ENCODE results near the gene IFT122.
A peak's percentile ranks its signal among the peaks of the same experiment; 100 is the strongest.

Gene IFT122

DNA sequence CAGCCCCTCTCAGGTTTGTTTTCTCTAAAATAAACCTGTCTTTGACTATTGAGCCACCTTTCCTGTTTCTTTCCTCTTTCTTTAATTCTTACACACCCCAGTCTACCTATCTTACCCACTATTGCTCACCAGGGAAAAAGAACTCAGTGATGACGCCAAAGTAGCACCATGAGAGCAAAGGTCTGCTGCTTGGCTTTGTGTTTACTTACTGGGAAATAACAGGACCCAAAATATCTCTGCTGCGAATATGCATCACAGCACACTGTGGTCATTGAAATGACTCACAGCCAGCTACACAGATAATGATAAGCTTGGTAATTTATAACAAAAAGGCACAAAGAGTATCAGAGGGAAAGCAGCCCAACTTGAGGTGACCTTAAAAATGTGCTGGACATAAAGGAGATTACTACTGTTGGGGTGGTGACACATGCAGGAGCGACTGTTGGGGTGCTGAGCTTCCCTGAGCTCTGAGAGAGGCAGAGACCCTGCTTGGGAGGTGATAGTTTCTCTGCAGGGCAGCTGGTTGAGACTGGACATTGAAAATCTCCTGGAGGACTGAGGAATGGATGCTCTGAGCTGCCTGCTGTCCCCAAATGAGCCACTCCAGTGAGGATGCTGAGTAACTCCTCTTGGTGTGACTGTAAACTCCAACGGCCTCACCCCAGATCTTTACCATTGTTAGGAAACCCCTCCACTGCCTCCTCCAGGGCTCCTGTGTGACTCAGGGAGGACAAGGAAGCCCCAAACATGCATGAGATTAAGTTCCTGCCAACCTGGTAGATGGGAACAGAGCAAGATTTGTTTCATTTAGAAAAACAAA, 26.1 kb upstream of the IFT122 start:
- no peak for DNase-seq

DNA sequence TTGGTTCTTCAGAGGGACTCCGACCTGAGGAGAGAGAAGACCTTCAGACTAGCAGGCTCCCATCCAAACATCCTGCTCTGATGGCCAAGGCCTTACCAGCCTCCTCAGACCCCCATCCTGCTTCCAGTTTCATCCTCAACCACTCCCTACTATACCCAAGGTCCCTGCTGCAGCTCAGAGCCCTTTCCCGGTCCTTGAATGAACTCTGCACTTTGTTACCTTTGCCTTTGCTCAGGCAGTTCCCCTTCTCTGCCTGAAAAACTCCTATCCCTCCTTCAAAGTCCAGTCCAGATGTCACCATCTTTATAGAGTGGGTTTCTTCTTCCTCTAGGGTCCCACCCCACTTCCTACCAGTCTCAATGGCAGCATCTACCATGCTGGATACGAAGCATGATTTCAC, 24.6 kb upstream of the IFT122 start:
- DNase-seq = no peak

DNA sequence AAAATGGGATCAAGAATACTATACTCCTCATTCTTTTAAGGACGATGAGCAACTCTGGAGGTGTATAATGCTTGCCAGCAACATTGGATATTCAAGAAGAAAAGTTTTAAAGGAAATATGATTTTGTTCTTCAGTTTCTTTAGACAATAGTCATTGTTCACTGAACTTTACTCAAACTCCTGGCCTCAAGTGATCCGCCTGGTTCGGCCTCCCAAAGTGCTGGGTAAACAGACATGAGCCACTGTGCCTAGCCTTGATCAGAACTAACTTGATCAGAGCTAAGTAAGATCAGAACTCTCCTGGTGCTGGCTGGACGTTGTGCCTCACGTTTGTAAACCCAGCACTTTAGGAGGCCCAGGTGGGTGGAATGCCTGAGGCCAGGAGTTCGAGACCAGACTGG, 24.2 kb upstream of the IFT122 start:
- DNase-seq = no peak

DNA sequence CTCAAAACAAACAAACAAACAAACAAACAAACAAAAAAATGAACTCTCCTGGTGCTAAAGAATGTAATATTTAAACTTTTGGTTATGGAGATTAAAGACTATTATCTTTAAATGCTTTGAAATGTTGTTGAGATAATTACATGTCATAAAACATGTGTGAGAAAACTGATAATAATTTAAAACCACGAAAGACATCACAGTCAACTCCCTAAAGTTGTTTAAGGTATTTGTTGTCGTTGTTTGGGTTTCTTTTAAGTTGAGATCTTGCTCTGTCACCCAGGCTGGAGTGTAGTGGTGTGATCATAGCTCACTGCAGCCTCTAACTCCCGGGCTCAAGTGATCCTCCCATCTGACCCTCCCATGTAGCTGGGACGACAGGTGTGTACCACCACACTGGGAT, 23.6 kb upstream of the IFT122 start:
- DNase-seq = no peak

DNA sequence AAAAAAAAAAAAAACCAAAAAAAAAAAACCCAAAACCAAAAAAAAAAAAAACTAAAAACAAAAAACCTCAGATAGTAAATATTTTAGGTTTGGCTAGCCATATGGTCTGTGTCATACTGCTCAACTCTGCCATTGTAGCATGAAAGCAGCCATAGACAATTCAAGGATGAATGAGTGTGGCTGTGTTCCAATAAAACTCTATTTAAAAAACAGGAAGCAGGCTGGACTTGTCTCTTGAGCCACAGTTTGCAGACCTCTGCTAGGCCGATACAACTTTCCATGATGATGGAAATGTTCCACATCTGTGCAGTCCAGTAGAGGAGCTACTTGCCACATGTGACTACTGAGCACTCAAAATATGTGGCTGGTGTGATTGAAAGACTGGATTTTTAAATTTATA, 22.7 kb upstream of the IFT122 start:
- no peak for DNase-seq

DNA sequence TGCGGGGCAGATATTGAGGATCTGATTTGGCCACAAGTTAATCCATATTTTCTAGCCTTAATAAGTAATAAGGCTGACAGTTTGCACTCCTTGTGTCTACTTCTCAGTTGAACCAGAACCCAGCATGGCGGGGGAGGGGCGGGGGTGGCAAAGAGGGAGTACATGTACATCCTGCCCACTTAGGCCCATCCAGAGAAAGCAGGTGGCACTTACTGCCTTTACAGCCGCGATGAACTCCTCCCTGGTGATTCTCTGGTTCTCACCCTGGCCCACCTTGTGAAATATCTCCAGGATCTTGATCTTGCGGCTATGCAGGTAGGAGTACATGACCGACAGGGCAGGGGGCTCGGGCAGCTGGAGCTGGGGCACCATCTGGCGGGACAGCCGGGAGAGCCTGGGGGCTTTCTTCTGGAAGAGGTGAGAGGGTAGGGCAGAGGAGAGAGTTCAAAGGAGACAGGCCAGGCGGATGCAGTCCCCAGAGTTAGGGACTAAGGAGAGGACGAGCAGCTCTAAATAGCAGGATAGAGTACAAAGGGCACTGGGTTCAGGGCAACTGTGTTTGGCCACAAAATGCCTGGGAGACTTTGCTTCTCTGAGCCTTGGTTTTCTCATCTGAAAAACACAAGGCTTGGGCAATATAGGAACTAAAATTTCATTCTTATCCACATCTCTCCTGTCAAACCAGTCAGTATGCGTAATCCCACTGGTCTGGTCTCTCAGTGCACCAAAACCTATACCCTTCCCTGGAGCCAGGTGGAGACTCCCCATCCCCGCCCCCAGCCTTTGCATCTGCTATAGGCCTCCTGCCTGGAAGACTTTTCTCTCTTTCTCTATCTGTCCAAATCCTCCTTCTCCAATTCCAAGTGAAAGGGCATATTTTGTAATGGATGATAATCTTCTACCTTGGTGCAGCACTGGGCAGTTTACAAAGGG, 21.7 kb upstream of the IFT122 start:
- DNase-seq = no peak

DNA sequence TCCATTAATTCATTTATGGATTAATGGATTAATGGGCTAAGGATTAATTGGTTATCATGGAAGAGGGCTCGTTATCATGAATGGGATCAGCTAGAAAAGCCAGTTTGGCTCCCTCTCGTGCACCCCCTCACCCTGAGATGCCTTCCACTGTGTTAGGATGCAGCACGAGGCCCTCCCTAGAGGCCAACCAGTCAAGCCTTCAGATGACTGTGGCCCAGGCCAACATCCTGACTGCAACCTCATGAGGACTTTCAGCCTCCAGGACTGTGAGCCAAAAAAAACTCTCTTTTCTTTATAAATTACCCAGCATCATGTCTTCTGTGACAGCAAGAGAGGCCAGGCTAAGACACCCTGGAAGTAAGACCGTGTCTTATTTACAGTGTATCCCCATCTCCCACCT, 20.5 kb upstream of the IFT122 start:
- DNase-seq = no peak

DNA sequence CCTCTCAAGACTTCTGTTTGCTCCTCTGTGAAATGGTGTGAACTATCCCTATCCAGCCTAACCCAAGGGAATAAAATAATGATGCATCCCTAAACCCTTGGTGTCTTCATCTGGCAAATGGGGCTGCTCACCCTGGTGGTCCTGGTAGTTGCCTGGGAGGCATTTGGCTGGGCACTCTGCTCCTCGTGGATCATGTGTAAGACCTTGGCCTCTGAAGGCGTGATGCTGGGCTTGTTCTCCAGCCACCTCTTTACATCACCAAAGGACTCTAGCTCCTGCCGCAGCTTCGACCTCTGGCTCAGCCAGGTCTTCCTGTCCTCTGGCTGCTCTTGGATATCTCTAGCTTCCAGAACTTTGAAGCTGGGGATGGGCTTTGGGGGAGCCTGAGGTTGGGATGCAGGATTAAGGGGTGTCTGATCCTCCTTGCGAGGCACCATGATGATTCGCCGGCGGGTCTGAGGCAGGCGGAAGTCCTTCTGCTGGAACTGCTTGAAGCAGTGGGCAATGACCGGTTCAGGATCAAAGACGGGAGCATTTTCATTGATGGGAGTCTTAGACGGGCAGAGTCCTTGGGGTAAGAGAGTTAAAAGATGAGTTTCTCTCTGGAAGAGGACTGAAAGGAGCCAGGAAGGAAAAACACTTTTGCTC, 18.7 kb upstream of the IFT122 start:
- no peak for DNase-seq

DNA sequence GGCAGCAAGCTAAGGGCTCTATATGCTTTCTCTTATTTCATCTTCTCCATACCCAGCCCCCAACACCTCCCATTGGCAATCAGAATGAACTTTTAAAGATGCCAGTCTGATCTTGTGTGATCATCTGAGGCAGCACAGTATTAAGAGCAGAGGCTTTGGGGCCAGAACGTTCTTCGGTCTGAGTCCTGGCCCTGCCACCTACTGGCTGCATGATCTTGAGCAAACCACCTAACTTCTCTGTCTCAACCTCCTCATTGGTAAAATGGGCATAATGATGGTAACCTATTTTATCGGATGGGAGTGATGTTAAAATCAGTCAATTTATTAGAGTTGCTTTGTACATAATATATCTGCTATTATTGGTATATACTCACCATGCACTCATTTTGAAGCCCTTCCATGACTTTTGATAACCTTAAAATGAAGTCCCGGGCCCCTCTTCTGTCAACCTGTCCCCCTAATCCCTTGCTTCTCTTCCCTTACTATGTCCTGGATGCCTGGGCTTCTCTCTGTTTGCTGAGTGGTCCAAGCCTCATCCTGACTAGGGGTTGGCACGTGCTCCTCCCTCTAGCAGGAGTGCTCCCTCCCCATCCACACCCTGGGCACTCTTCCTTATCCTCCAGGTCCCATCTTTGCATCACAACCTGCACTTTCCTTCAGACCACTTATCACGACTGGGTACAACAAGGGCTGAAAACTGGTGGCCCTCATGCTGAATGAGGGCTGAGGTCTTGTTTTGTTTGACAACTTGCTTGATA, 17.9 kb upstream of the IFT122 start:
- DNase-seq = no peak

DNA sequence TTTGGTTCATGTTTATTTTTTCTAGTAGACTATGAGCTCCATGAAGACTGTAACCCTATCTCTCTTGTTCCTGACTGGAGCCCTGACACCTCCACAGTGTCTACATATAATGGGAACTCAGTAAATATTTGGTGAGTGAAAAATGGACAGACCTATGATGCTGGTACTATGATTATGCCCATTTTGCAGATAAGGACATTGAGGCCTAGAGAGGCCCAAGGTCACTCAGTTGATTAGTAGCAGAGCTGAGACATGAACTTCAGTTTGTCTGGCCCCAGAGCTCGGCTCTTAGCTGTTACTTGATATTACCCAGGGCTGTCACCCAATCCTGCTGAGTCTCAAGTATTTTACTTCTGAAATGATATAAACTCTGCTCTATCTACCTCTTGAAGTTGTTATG, 17.1 kb upstream of the IFT122 start:
- DNase-seq = no peak

DNA sequence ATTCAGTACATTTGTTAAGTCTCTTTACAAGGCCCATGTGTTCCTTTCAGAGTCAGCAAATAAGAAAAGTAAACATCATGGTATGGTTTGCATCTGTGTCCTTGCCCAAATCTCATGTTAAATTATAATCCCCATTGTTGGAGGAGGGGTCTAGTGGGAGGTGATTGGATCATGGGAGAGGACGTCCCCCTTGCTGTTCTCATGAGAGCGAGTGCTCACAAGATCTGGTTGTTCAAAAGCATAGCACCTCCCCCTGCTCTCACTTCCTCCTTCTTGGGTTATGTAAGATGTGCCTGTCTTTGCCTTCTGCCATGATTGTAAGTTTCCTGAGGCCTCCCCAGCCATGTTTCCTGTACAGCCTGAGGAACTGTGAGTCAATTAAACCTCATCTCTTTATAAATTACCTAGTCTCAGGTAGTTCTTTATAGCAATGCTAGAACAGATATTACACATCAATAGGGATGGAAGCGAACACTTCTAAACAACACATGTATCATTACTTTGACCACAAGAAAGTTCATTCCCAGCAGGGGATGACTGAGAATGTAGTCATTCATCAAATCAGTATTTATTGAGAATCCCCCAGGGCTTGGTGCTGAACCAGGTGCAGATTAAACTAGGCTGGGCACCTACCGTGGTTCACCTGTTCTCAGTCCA, 15.7 kb upstream of the IFT122 start:
- DNase-seq = peak in 2 of 56 donors; percentile 4 to 5

DNA sequence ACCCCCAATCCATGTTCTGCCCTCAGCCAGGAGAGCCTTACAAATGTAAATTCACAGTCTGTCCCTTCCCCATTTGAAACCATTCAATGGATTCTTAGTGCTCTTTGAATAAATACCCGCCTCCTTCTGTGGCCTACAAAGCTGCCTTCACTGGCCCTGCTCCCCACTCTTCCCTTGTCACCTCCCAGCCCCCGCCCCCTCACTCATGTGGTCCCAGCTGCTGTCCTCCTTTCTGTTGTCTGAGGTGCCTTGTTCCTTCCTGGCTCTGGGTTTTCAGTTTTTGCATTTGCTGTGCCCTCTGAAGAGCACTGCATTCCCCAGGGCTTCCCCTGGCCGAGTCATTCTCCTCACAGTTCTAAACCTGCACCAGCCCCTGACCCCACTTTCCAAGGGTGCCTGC, 14.8 kb upstream of the IFT122 start:
- no peak for DNase-seq

DNA sequence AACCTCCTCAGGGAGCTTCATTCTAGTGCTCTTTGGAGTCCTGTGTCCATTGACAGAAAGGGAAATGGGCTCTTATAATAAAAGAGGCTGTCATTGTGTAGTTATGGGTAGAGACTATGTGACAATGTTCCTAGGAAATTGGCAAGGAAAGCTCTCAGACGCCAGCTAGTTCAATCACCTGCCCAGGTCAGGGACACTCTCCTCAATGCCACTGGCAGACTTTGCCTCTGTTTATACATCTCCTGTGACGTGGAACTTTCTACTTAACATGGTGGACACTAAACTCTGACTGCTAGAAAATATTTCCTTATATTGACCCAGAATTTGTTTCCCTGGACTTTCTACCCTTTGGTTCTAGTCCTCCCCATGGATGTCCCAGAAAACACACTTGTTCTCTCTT, 14.4 kb upstream of the IFT122 start:
- no peak for DNase-seq

DNA sequence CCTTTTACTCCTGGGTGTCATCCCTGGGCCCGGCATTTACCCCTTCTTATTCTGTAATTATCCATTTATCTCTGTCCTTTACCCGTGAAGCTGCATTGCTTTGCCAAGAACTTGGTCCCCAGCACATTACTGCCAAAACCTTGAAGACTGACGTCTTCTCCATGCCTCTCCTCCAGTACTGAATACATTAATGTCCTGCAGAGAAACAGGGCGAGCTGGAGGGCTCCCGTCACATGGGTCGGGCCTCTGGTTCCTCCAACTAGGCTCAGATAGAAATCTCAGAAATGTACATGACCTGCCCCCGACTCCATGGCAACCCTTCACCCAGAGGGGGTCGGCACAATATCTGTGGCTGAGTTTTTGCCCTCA, 12.0 kb upstream of the IFT122 start:
- DNase-seq = peak in 2 of 56 donors; percentile 55 to 56

DNA sequence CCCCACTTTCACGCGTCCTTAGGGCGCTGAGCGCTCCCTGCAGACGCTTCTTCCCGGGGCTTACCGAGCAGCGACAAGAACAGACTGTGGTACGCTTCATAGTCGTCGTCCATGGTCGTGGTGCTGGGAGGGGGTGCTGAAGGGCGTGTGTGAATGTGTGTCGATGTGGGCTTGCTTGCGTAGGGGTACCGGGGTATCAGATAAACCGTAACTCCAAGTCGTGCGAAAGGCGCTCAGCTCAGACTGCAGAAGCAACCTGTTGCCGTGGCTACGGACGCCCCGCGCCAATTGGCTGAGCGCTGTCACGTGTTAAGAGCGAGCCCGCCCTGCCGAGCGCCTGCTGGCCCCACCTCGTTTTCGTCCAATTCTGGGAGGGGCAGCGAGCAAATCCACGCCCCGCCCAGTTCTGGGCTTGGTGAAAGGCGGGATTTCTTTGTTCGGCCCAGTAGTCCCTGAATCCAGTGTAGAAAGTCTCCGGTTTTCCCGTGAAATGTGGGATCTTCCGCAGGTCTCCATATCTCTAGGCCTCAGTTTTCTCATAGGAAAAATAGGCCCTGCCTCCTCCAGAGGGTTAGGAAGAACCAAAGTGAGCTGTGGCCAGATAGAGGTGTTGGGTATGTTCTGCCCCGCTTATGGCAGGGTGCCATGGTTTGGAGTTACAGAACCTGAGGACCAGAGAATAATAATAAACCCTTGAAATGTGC, 11.5 kb upstream of the IFT122 start, which contains the start of gene EFCAB12:
Gene EFCAB12, minus strand, starts transcription at position 261 of the 704 bp plus-strand sequence. Its CDS starts 148 bp downstream, at position 113.
- peak; percentile 52 to 99 (median 93) for DNase-seq

DNA sequence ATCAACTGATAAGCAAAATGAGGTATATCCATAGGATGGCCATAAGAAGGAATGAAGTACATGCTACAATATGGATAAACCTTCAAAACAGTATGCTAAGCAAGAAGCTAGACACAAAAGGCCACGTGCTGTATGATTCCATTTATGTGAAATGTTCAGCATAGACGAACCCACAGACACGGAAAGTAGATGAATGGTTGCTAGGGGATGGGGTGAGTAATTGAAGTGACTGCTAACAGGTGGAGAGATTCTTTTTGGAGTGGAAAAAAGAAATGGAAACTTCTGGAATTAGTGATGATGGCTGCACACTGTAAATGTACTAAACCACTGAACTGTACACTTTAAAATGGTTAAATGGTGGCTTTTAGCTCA, 11.0 kb upstream of the IFT122 start:
- DNase-seq = peak in 4 of 56 donors; percentile 14 to 39 (median 18)

DNA sequence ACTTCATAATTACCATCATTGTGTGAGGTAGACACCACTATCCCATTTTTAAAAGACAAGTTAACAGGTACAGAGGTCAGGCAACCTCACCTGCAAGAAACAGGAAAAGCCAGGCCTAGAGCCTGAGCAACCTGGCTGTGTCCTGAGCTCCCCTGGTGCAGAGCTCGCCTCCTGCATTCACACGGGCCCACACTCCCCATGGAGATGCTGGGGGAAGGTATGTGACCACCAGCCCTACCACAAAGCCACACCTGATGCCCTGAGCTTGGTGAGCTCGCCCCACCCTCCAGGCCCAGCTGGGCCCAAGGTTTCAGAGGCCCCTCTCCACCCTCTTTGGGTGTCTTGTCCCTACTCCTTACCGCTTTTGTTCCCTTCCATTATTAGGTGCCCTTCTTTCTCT, 10.4 kb upstream of the IFT122 start:
- DNase-seq = no peak

DNA sequence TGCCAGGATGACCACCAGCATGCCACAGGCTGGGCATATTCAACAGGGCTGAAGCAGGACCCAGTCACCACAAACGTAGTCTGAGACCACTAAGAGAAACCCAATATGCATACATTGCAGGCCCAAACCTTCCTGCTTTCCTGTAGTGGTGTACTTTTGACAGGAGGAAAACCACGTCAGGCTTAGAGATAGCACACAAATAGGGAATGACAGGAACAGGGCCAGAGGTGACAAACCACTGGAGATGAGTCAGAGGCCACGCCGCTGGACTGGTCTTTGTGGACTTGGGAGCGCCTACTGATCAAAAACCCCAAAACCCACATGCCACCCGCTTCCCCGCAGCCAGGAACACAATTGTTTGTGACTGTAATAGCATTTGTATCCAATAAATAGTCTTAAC, 8.0 kb upstream of the IFT122 start:
- no peak for DNase-seq

DNA sequence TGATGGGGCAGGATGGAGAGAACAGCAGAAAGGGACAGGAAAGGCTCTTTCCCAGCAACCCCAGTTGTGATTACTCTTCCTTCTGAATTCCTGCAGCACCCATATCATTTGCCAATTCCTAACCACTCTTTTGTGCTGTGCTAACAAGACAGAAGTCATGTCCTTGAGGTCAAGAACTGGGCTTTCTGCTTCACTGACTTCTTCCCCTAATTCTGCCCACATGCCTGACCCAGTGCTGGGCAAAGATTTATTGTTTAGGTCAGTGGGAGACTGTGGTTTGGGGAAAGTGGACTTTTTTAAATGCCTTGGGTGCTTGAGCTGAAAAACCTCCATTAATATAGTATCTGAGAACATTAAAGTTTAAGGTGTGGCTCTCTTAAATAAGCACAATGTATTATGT, 7.4 kb upstream of the IFT122 start:
- DNase-seq = no peak

DNA sequence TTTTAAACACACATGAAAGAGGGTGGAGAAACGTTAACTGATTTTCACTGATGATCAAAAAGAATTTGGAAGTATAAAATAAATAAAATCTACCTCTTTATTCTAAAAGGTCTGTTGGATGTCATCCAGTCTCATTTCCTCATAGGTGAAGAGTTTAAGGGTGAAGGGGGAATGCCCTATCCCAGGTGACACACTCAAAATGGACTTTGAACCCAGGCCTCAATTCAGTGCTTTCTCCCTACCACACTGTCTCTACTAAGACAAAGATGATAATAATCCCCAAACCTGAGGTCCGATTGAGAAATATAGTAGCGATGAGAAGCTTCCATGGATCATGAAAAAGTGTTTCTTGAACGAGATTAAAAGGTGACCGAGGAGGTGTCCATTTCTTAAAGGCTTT, 6.5 kb upstream of the IFT122 start:
- DNase-seq = no peak
